ENCODE measurements around the gene MINDY2. TPM values are rescaled to one million over a fixed set of nuclear protein-coding genes. Genes with fewer than 3 reads are reported as not detected.

MINDY2 gene
- total RNA-seq, 1 experiment from 2014 or later: 17.6 TPM

- RAD21 ChIA-PET (ENCODE audit: low non-redundant PET in 1 of 2, low total read pairs in 2 of 2, uncharacterized antibody in 2 of 2, unreplicated experiment in 2 of 2): no interaction called here
- H3K9me3 ChIP-seq (ENCODE audit: control insufficient read depth in 1 of 2, insufficient read depth in 1 of 2, low read depth in 1 of 2, low read length in 2 of 2): no peaks in the 10 kb centered on the region
- H3K9ac ChIP-seq (ENCODE audit: low read length): no peak overlapping the region
- H3K27ac ChIP-seq (ENCODE audit: low read depth, low read length): no peak overlapping the region
- intact Hi-C loops (cut with micrococcal nuclease): no loop called here
- H3K9me2 ChIP-seq (ENCODE audit: insufficient read depth): no peaks in the 10 kb centered on the region
- ATAC-seq: no peak
- H3K79me2 ChIP-seq (ENCODE audit: insufficient read depth, low read length): peaks cover 97% of the 10 kb centered on the region
- no peaks in the 10 kb centered on the region for H3K27me3 ChIP-seq (ENCODE audit: insufficient read depth, low read length)
- no peak overlapping the region for H3K4me2 ChIP-seq (ENCODE audit: low read length)
- no TSS peak for BruUV-seq (replicated peaks)
- no peaks in the 10 kb centered on the region for H3K36me3 ChIP-seq (ENCODE audit: control insufficient read depth in 1 of 2, insufficient read depth in 2 of 2, low read length in 2 of 2)
- H2AFZ ChIP-seq (ENCODE audit: low read depth, low read length, poor library complexity, severe bottlenecking): no peak overlapping the region
- 0 out of 2 replicates have a peak, but pooled peaks cover 3% of the 10 kb centered on the region for H4K20me1 ChIP-seq (ENCODE audit: insufficient read depth)
- H3K4me1 ChIP-seq (ENCODE audit: control insufficient read depth in 1 of 2, insufficient read depth in 2 of 2, low read length in 2 of 2): peaks cover 8 to 11% of the 10 kb centered on the region in 2 experiments
- TF ChIP-seq SP1 (IDR thresholded peaks at IDR 0.05; ENCODE audit: low read depth): no peak
- TF ChIP-seq POLR2AphosphoS5 (IDR thresholded peaks at IDR 0.05; ENCODE audit: low read depth, low read length): no peak
- TF ChIP-seq ELF1 (IDR thresholded peaks at IDR 0.05; ENCODE audit: borderline replicate concordance, low read depth): no peak
- TF ChIP-seq CEBPB (IDR thresholded peaks at IDR 0.05; ENCODE audit: low read depth): no peak
- no peak for TF ChIP-seq ZBTB33 (IDR thresholded peaks at IDR 0.05; ENCODE audit: extremely low read depth, insufficient replicate concordance, low read length)
- TF ChIP-seq TCF7L2 (IDR thresholded peaks at IDR 0.05; ENCODE audit: borderline replicate concordance, extremely low read depth, insufficient read depth, insufficient read length): no peak
- TF ChIP-seq ZNF274 (IDR thresholded peaks at IDR 0.05; ENCODE audit: low read depth, low read length): no peak
- no peak for TF ChIP-seq EGR1 (IDR thresholded peaks at IDR 0.05; ENCODE audit: low read depth)
- no peak for TF ChIP-seq EZH2phosphoT487 (IDR thresholded peaks at IDR 0.05; ENCODE audit: borderline replicate concordance)
- no peak for TF ChIP-seq REST (IDR thresholded peaks at IDR 0.05; ENCODE audit: low read depth)
- TF ChIP-seq ATF3 (IDR thresholded peaks at IDR 0.05): no peak
- no peak for TF ChIP-seq RAD21 (IDR thresholded peaks at IDR 0.05; ENCODE audit: low read depth)
- TF ChIP-seq SRF (IDR thresholded peaks at IDR 0.05; ENCODE audit: low read depth): no peak
- TF ChIP-seq SIN3A (IDR thresholded peaks at IDR 0.05; ENCODE audit: low read depth): no peak
- TF ChIP-seq MAX (IDR thresholded peaks at IDR 0.05): no peak
- DNase-seq (ENCODE audit: low read depth, low spot score): no peak
- no peak overlapping the region for H3K4me3 ChIP-seq (replicated peaks in 1 of 2; ENCODE audit: low read depth in 1 of 2, low read length in 2 of 2)
- POLR2A ChIA-PET: no interaction called here
- CTCF ChIA-PET: no interaction called here
Observed at GRCh38 chr15:58726867-58727266, 44.2 kb upstream of the MINDY2 start.
